ENCODE results near the gene SMAD7.

The SMAD7 gene

GRCh38 chr18:48929941-48930713 is 20.6 kb downstream of the SMAD7 start:
- DNase-seq (ENCODE audit: low read depth in 2 of 2), result no peak

GRCh38 chr18:48929212-48929612 is 21.6 kb downstream of the SMAD7 start:
- DNase-seq (ENCODE audit: low read depth in 2 of 2), result no peak

- DNase-seq (ENCODE audit: low read depth in 2 of 2), result peak; percentile 57 to 58
These were observed 22.0 kb downstream of the SMAD7 start for GRCh38 chr18:48928787-48929186.

GRCh38 chr18:48927286-48928080 is 23.3 kb downstream of the SMAD7 start:
- no peak for DNase-seq (ENCODE audit: low read depth in 2 of 2)

GRCh38 chr18:48926420-48926857 is 24.3 kb downstream of the SMAD7 start:
- DNase-seq (ENCODE audit: low read depth in 2 of 2), result no peak

- no peak for DNase-seq (ENCODE audit: low read depth in 2 of 2)
These were observed 25.3 kb downstream of the SMAD7 start for GRCh38 chr18:48925491-48925780.

GRCh38 chr18:48924630-48925490 is 25.9 kb downstream of the SMAD7 start:
- no peak for DNase-seq (ENCODE audit: low read depth in 2 of 2)

GRCh38 chr18:48923746-48924629 is 26.8 kb downstream of the SMAD7 start:
- DNase-seq (ENCODE audit: low read depth in 2 of 2), result no peak

GRCh38 chr18:48922801-48923730 is 27.7 kb downstream of the SMAD7 start:
- no peak for DNase-seq (ENCODE audit: low read depth in 2 of 2)

GRCh38 chr18:48922226-48922800 is 28.5 kb downstream of the SMAD7 start:
- DNase-seq (ENCODE audit: low read depth in 2 of 2), result no peak

GRCh38 chr18:48921305-48922225 is 29.2 kb downstream of the SMAD7 start:
- DNase-seq (ENCODE audit: low read depth in 2 of 2), result no peak

GRCh38 chr18:48920408-48921038 is 30.2 kb downstream of the SMAD7 start:
- DNase-seq (ENCODE audit: low read depth in 2 of 2), result no peak

GRCh38 chr18:48919547-48919946 is 31.2 kb downstream of the SMAD7 start:
- DNase-seq (ENCODE audit: low read depth in 2 of 2), result no peak

GRCh38 chr18:48918660-48919456 is 31.9 kb downstream of the SMAD7 start:
- no peak for DNase-seq (ENCODE audit: low read depth in 2 of 2)

- no peak for DNase-seq (ENCODE audit: low read depth in 2 of 2)
These were observed 32.9 kb downstream of the SMAD7 start for GRCh38 chr18:48917579-48918517.
